Lower leg skin (tissue), 4 donors: ENCODE data around the gene PVR. TPM values are rescaled to one million over a fixed set of nuclear protein-coding genes. Genes with fewer than 3 reads are reported as not detected.

ENCODE experiments used
- DNase-seq, 2 donors: peaks; one replicate each; pipeline ENCODE4 v3.0.0-alpha.2; 2019; ENCODE audit warnings: low spot score in 2 of 2
- H3K4me3 ChIP-seq: fragments of 200-600 bp; sonication (generic); 2 replicates; pipeline ENCODE4 v1.5.1; 2017; ENCODE audit warnings: mild to moderate bottlenecking, low read depth; ENCODE audit not compliant: poor library complexity, severe bottlenecking
- CTCF ChIP-seq, 3 donors: fragments of 450-650 bp; IDR thresholded peaks; one replicate each; pipeline ENCODE4 v1.5.1; 2016; ENCODE audit warnings: antibody characterized with exemption in 3 of 3, mild to moderate bottlenecking in 3 of 3, moderate library complexity in 2 of 3
- POLR2A ChIP-seq, 2 donors: fragments of 450-650 bp; IDR thresholded peaks; one replicate each; pipeline ENCODE4 v1.6.1; 2016 to 2017; ENCODE audit warnings: antibody characterized with exemption in 2 of 2, mild to moderate bottlenecking in 1 of 2, moderate library complexity in 1 of 2
- WGBS, 2 donors: methylation state at CpG; one replicate each; pipeline ENCODE4 v1.1.5; 2018; 5-methylcytosine and 5-hydroxymethylcytosine counted together
- intact Hi-C: fragments of 100-400 bp; cut with DNase I; formaldehyde crosslinking; loops from one replicate; pipeline ENCODE4 v1.15.0; 2023; ENCODE audit warnings: low total_unique reads
- total RNA-seq, 4 donors: library from RNA; depleted of rRNA; stranded (reverse); fragments of >200 nt; gene quantifications; one replicate each; pipeline ENCODE4 v1.1.0, GENCODE V29; 2016

Gene PVR
- total RNA-seq, 4 donors from 2014 or later = 9.9 to 14.3 (median 12.1) TPM

GRCh38 chr19:44642377-44642776, 1.3 kb upstream of the PVR start:
- no peak overlapping the region for H3K4me3 ChIP-seq
- intact Hi-C loops = no loop called here
- 30 to 56% methylated on average over 1 of the region's 1 CpG for WGBS, 2 donors
- TF ChIP-seq POLR2A (IDR thresholded peaks at IDR 0.05) (no peak), CTCF (IDR thresholded peaks at IDR 0.05) (no peak)
- no peak for DNase-seq

GRCh38 chr19:44644402-44645016, 799 bp downstream of the PVR start:
- TF ChIP-seq POLR2A (IDR thresholded peaks at IDR 0.05) = no peak
- H3K4me3 ChIP-seq = peak overlapping the region; percentile 69
- intact Hi-C loops = no loop called here
- WGBS, 2 donors = 6 to 12% methylated on average over 13 of the region's 13 CpGs
- DNase-seq = no peak

- H3K4me3 ChIP-seq = no peak overlapping the region
- intact Hi-C loops = no loop called here
- 81 to 84% methylated on average over 8 of the region's 8 CpGs for WGBS, 2 donors
- TF ChIP-seq POLR2A (IDR thresholded peaks at IDR 0.05) (no peak), CTCF (IDR thresholded peaks at IDR 0.05) (no peak)
- no peak for DNase-seq
These were observed 1.8 kb downstream of the PVR start for GRCh38 chr19:44645407-44646048.

- no peak overlapping the region for H3K4me3 ChIP-seq
- 92 to 94% methylated on average over 3 of the region's 3 CpGs for WGBS, 2 donors
- TF ChIP-seq POLR2A (IDR thresholded peaks at IDR 0.05) (no peak), CTCF (IDR thresholded peaks at IDR 0.05) (no peak)
- intact Hi-C loops = no loop called here
- DNase-seq = no peak
These were observed 2.3 kb downstream of the PVR start for GRCh38 chr19:44646049-44646416.

- H3K4me3 ChIP-seq = no peak overlapping the region
- 57 to 78% methylated on average over 30 to 31 of the region's 31 CpGs for WGBS, 2 donors
These were observed 3.4 kb downstream of the PVR start for GRCh38 chr19:44647144-44647543.

More at GRCh38 chr19:44647144-44647543, 3.4 kb downstream of the PVR start:
- intact Hi-C loops = no loop called here
- TF ChIP-seq CTCF (IDR thresholded peaks at IDR 0.05) (no peak), POLR2A (IDR thresholded peaks at IDR 0.05) (no peak)
- DNase-seq = no peak
